Loucy (cell line): Measurements from ENCODE around the gene UBE2U.

Experiments used
- H2AFZ ChIP-seq: fragments of 200-600 bp; sonication (generic); 2 replicates; pipeline ENCODE4 v1.6.0; 2016; ENCODE audit warnings: antibody characterized with exemption, mild to moderate bottlenecking, low read length, moderate library complexity
- H3F3A ChIP-seq: fragments of 200-600 bp; 2 replicates; pipeline ENCODE4 v1.6.0; 2016; ENCODE audit warnings: antibody characterized with exemption, low read depth, mild to moderate bottlenecking
- H3K27me3 ChIP-seq: fragments of 200-600 bp; sonication (generic); 2 replicates; pipeline ENCODE4 v1.6.1; 2014; ENCODE audit warnings: low read length, mild to moderate bottlenecking; ENCODE audit not compliant: insufficient read depth, poor library complexity, severe bottlenecking
- H3K36me3 ChIP-seq: fragments of 200-600 bp; sonication (generic); 2 replicates; pipeline ENCODE4 v1.6.1; 2016; ENCODE audit warnings: low read length; ENCODE audit not compliant: insufficient read depth
- H3K4me1 ChIP-seq: fragments of 200-600 bp; sonication (generic); 2 replicates; pipeline ENCODE4 v1.5.1; 2014; ENCODE audit warnings: low read length, mild to moderate bottlenecking; ENCODE audit not compliant: insufficient read depth, poor library complexity, severe bottlenecking
- H3K4me2 ChIP-seq: fragments of 200-600 bp; sonication (generic); 2 replicates; pipeline ENCODE4 v1.6.0; 2014; ENCODE audit warnings: antibody characterized with exemption, low read length, low read depth, mild to moderate bottlenecking; ENCODE audit not compliant: poor library complexity, severe bottlenecking
- H3K4me3 ChIP-seq: fragments of 200-600 bp; sonication (generic); 2 replicates; pipeline ENCODE4 v1.5.1; 2014; ENCODE audit warnings: low read length, mild to moderate bottlenecking, mixed read lengths; ENCODE audit not compliant: poor library complexity, severe bottlenecking
- H3K79me2 ChIP-seq: fragments of 200-600 bp; sonication (generic); 2 replicates; pipeline ENCODE4 v1.6.1; 2014; ENCODE audit warnings: low read length; ENCODE audit not compliant: insufficient read depth
- H3K9ac ChIP-seq: fragments of 200-600 bp; sonication (generic); 2 replicates; pipeline ENCODE4 v1.6.0; 2014; ENCODE audit warnings: mild to moderate bottlenecking, low read depth, low read length, moderate library complexity; ENCODE audit not compliant: poor library complexity, severe bottlenecking
- H3K9me2 ChIP-seq: fragments of 200-600 bp; sonication (generic); replicated peaks from 2 replicates; pipeline ENCODE4 v1.6.1; 2016; ENCODE audit warnings: low read depth, low read length, mixed read lengths
- H3K9me3 ChIP-seq: fragments of 200-600 bp; sonication (generic); 2 replicates; pipeline ENCODE4 v1.6.1; 2014; ENCODE audit warnings: mild to moderate bottlenecking, antibody characterized with exemption, low read length, low read depth; ENCODE audit not compliant: insufficient read depth
- H4K20me1 ChIP-seq: fragments of 200-600 bp; sonication (generic); 2 replicates; pipeline ENCODE4 v1.6.0; 2014; ENCODE audit warnings: antibody characterized with exemption, low read length, mild to moderate bottlenecking; ENCODE audit not compliant: insufficient read depth, poor library complexity, severe bottlenecking
- CTCF ChIP-seq: fragments of 200-600 bp; sonication (generic); conservative IDR thresholded peaks from 2 replicates; pipeline ENCODE4 v1.5.1; 2014; ENCODE audit warnings: mild to moderate bottlenecking, antibody characterized with exemption, low read length
- EZH2phosphoT487 ChIP-seq: fragments of 200-600 bp; IDR thresholded peaks from 2 replicates; pipeline ENCODE4 v1.6.1; 2018; ENCODE audit warnings: antibody characterized with exemption, mild to moderate bottlenecking, moderate library complexity, borderline replicate concordance

The UBE2U gene

GRCh38 chr1:64203420-64203819, at the start of gene UBE2U:
UBE2U (plus strand) TSS chr1:64203623; CDS start chr1:64204051, 428 bp downstream.
- Histone ChIP-seq H3K4me1 (no peaks in the 10 kb centered on the region), H3K36me3 (no peaks in the 10 kb centered on the region), H2AFZ (no peak within 1 kb of the TSS), H3K9me2 (no peaks in the 10 kb centered on the region), H3K4me2 (no peak within 1 kb of the TSS), H3K27me3 (no peaks in the 10 kb centered on the region), H4K20me1 (no peaks in the 10 kb centered on the region), H3K9me3 (no peaks in the 10 kb centered on the region), H3K9ac (no peak within 1 kb of the TSS), H3F3A (no peaks in the 10 kb centered on the region), H3K4me3 (no peak within 1 kb of the TSS), H3K79me2 (no peaks in the 10 kb centered on the region)
- TF ChIP-seq EZH2phosphoT487 (no peak), CTCF (no peak)

GRCh38 chr1:64155278-64155677, 48.1 kb upstream of the UBE2U start:
- TF ChIP-seq EZH2phosphoT487 = no peak
- TF ChIP-seq CTCF = no peak

GRCh38 chr1:64161357-64161941, 42.0 kb upstream of the UBE2U start:
- Histone ChIP-seq H3K9me3 (no peaks in the 10 kb centered on the region), H2AFZ (no peak overlapping the region), H3K27me3 (no peaks in the 10 kb centered on the region), H3K4me3 (no peak overlapping the region), H4K20me1 (no peaks in the 10 kb centered on the region), H3K36me3 (no peaks in the 10 kb centered on the region), H3K4me2 (no peak overlapping the region), H3K9ac (no peak overlapping the region), H3F3A (no peaks in the 10 kb centered on the region), H3K4me1 (no peaks in the 10 kb centered on the region), H3K79me2 (no peaks in the 10 kb centered on the region), H3K9me2 (no peaks in the 10 kb centered on the region)
- TF ChIP-seq EZH2phosphoT487 = no peak
- TF ChIP-seq CTCF = no peak

More at GRCh38 chr1:64155278-64155677, 48.1 kb upstream of the UBE2U start:
- Histone ChIP-seq H3K9me2 (no peaks in the 10 kb centered on the region), H3F3A (no peaks in the 10 kb centered on the region), H3K4me2 (no peak overlapping the region), H3K4me1 (peaks cover 11% of the 10 kb centered on the region), H3K27me3 (no peaks in the 10 kb centered on the region), H4K20me1 (no peaks in the 10 kb centered on the region), H2AFZ (no peak overlapping the region), H3K36me3 (no peaks in the 10 kb centered on the region), H3K4me3 (no peak overlapping the region), H3K9ac (no peak overlapping the region), H3K9me3 (no peaks in the 10 kb centered on the region), H3K79me2 (no peaks in the 10 kb centered on the region)
